ENCODE results near the gene TEFM. TPM values are rescaled to one million over a fixed set of nuclear protein-coding genes. Genes with fewer than 3 reads are reported as not detected.
A peak's percentile ranks its signal among the peaks of the same experiment; 100 is the strongest.
"Not testable (repeated sequence)": the region's sequence is repeated elsewhere in the genome, so short reads cannot be mapped to it uniquely, and the experiment has no call there.

TEFM gene
- total RNA-seq, 1 experiment from 2014 or later, result 13.0 TPM

- CTCF ChIA-PET, result no interaction called here
These were observed 27.9 kb upstream of the TEFM start for GRCh38 chr17:30933966-30934365.

GRCh38 chr17:30931582-30931981, 25.5 kb upstream of the TEFM start:
- in situ Hi-C loops (cut with HindIII; ENCODE audit: low pct_unique_long_range_greater_than_20kb, low sequenced_read_pairs); intact Hi-C loops (cut with micrococcal nuclease; ENCODE audit: unreplicated experiment); BruUV-seq (replicated peaks); H3K4me1 ChIP-seq (ENCODE audit: control insufficient read depth, insufficient read depth, low read length); H3K27me3 ChIP-seq (ENCODE audit: control insufficient read depth, insufficient read depth, low read length); ATAC-seq; H3K9me3 ChIP-seq (ENCODE audit: control insufficient read depth, insufficient read depth, low read depth, low read length); H3K4me3 ChIP-seq (ENCODE audit: low read depth in 2 of 2, low read length in 2 of 2); H3K27ac ChIP-seq (ENCODE audit: low read length); H3K36me3 ChIP-seq (ENCODE audit: control insufficient read depth, insufficient read depth, low read length); CTCF ChIA-PET; DNase-seq (ENCODE audit: low read depth, low spot score): not testable (repeated sequence)
- POLR2A ChIA-PET, result interaction anchor here (0.7 kb wide), 1 partner anchor 513 kb away, joined by 6 read pairs; no protein-coding TSS in a partner anchor

More at GRCh38 chr17:30933966-30934365, 27.9 kb upstream of the TEFM start:
- in situ Hi-C loops (cut with HindIII; ENCODE audit: low pct_unique_long_range_greater_than_20kb, low sequenced_read_pairs), result no loop called here
- ATAC-seq, result no peak
- H3K4me1 ChIP-seq (ENCODE audit: control insufficient read depth, insufficient read depth, low read length), result no peaks in the 10 kb centered on the region
- H3K9me3 ChIP-seq (ENCODE audit: control insufficient read depth, insufficient read depth, low read depth, low read length), result no peaks in the 10 kb centered on the region
- POLR2A ChIA-PET, result interaction anchor here (0.6 kb wide), 1 partner anchor 517 kb away, joined by 4 read pairs; no protein-coding TSS in a partner anchor
- TF ChIP-seq REST (IDR thresholded peaks at IDR 0.05; ENCODE audit: insufficient read depth in 1 of 2, low read depth in 2 of 2, low read length in 1 of 2) (no peak), SIN3A (IDR thresholded peaks at IDR 0.05; ENCODE audit: borderline replicate concordance, insufficient read depth, low read depth, low read length) (no peak), CTCF (IDR thresholded peaks at IDR 0.05) (no peak), TCF7L2 (IDR thresholded peaks at IDR 0.05; ENCODE audit: low read depth, low read length) (no peak), POLR2AphosphoS5 (IDR thresholded peaks at IDR 0.05; ENCODE audit: low read depth, low read length) (no peak)
- no TSS peak for BruUV-seq (replicated peaks)
- no peaks in the 10 kb centered on the region for H3K36me3 ChIP-seq (ENCODE audit: control insufficient read depth, insufficient read depth, low read length)
- no peak overlapping the region for H3K4me3 ChIP-seq (ENCODE audit: low read depth in 2 of 2, low read length in 2 of 2)
- no peak overlapping the region for H3K27ac ChIP-seq (ENCODE audit: low read length)
- no peaks in the 10 kb centered on the region for H3K27me3 ChIP-seq (ENCODE audit: control insufficient read depth, insufficient read depth, low read length)
- intact Hi-C loops (cut with micrococcal nuclease; ENCODE audit: unreplicated experiment), result no loop called here
- DNase-seq (ENCODE audit: low read depth, low spot score), result no peak

DNA sequence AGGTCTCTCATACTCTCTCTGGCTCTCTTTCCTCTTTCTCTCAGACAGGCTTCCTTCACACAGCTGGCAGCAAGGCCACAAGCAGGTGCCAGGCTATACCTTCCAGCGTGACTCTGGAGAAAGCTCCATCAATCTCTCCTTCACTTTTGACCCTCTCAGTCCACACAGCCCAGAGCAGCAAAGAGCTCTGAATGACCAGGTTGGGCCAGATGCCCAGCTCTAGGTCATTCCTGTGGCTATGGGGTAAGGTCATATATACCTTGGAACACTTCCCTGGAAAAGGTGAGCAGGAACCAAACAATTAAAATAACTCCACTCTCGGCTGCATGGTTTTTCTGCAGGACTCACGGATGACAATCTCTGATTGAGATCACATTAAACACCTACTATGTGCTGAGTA, 24.5 kb upstream of the TEFM start:
- Histone ChIP-seq H3K36me3 (ENCODE audit: control insufficient read depth, insufficient read depth, low read length) (no peaks in the 10 kb centered on the region), H3K27ac (ENCODE audit: low read length) (no peak overlapping the region), H3K4me1 (ENCODE audit: control insufficient read depth, insufficient read depth, low read length) (no peaks in the 10 kb centered on the region), H3K27me3 (ENCODE audit: control insufficient read depth, insufficient read depth, low read length) (no peaks in the 10 kb centered on the region), H3K4me3 (ENCODE audit: low read depth in 2 of 2, low read length in 2 of 2) (no peak overlapping the region), H3K9me3 (ENCODE audit: control insufficient read depth, insufficient read depth, low read depth, low read length) (no peaks in the 10 kb centered on the region)
- BruUV-seq (replicated peaks), result no TSS peak
- CTCF ChIA-PET, result interaction anchor here (0.6 kb wide), 1 partner anchor 70 kb away, joined by 4 read pairs; no protein-coding TSS in a partner anchor
- no peak for TF ChIP-seq CTCF (IDR thresholded peaks at IDR 0.05)
- TF ChIP-seq SIN3A (IDR thresholded peaks at IDR 0.05; ENCODE audit: borderline replicate concordance, insufficient read depth, low read depth, low read length), result no peak
- no peak for TF ChIP-seq REST (IDR thresholded peaks at IDR 0.05; ENCODE audit: insufficient read depth in 1 of 2, low read depth in 2 of 2, low read length in 1 of 2)
- no peak for TF ChIP-seq POLR2AphosphoS5 (IDR thresholded peaks at IDR 0.05; ENCODE audit: low read depth, low read length)
- TF ChIP-seq TCF7L2 (IDR thresholded peaks at IDR 0.05; ENCODE audit: low read depth, low read length), result no peak
- intact Hi-C loops (cut with micrococcal nuclease; ENCODE audit: unreplicated experiment), result no loop called here
- in situ Hi-C loops (cut with HindIII; ENCODE audit: low pct_unique_long_range_greater_than_20kb, low sequenced_read_pairs), result no loop called here
- ATAC-seq (0 out of 2 replicates have a peak, but pooled peaks have one; percentile 7), DNase-seq (ENCODE audit: low read depth, low spot score) (no peak)
- POLR2A ChIA-PET, result no interaction called here

All from Panc1 (cell line).